ENCODE results near the gene NIT1. TPM values are rescaled to one million over a fixed set of nuclear protein-coding genes. Genes with fewer than 3 reads are reported as not detected.
A peak's percentile ranks its signal among the peaks of the same experiment; 100 is the strongest.

The NIT1 gene
- total and polyA plus RNA-seq, 2 donors from 2014 or later, result 42.3 to 91.5 TPM

DNA sequence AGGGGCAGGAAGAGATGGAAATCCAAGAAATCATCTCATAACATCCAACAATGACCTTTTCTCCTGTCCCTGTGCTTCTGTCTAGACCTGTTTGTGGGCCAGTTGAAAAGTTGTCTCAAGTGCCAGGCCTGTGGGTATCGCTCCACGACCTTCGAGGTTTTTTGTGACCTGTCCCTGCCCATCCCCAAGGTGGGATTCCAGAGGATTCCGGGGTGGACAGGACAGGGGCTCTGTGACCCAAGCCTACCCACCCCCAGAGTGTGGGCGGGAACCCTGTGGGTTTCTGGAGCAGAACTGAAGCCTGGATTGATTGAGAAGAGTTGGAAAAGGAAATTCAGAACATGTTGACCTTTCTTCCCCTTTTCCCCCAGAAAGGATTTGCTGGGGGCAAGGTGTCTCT is 45.9 kb downstream of the NIT1 start:
- Histone ChIP-seq H3K36me3 (ENCODE audit: control insufficient read depth in 2 of 3, insufficient read depth in 3 of 3, low read length in 3 of 3) (peaks cover 4 to 14% (median 4%) of the 10 kb centered on the region in 3 donors), H3K4me1 (ENCODE audit: control insufficient read depth in 2 of 3, insufficient read depth in 2 of 3, low read depth in 1 of 3, low read length in 3 of 3) (peaks cover 0 to 23% (median 9%) of the 10 kb centered on the region in 3 donors), H3K4me3 (ENCODE audit: low read length in 3 of 3) (no peak overlapping the region), H3K9me3 (ENCODE audit: control insufficient read depth in 2 of 3, insufficient read depth in 1 of 3, low read length in 3 of 3) (no peaks in the 10 kb centered on the region), H3K9ac (ENCODE audit: low read length in 3 of 3) (no peak overlapping the region), H3K27me3 (ENCODE audit: control insufficient read depth, insufficient read depth, low read length) (no peaks in the 10 kb centered on the region), H3K27ac (ENCODE audit: low read depth in 2 of 2, low read length in 2 of 2) (no peak overlapping the region)
- intact Hi-C loops (cut with DNase I), result no loop called here
- TF ChIP-seq, protein P1, sequence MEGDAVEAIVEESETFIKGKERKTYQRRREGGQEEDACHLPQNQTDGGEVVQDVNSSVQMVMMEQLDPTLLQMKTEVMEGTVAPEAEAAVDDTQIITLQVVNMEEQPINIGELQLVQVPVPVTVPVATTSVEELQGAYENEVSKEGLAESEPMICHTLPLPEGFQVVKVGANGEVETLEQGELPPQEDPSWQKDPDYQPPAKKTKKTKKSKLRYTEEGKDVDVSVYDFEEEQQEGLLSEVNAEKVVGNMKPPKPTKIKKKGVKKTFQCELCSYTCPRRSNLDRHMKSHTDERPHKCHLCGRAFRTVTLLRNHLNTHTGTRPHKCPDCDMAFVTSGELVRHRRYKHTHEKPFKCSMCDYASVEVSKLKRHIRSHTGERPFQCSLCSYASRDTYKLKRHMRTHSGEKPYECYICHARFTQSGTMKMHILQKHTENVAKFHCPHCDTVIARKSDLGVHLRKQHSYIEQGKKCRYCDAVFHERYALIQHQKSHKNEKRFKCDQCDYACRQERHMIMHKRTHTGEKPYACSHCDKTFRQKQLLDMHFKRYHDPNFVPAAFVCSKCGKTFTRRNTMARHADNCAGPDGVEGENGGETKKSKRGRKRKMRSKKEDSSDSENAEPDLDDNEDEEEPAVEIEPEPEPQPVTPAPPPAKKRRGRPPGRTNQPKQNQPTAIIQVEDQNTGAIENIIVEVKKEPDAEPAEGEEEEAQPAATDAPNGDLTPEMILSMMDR (IDR thresholded peaks at IDR 0.05; ENCODE audit: borderline replicate concordance, extremely low read depth, insufficient read depth), result no peak
- DNase-seq (no peak), FAIRE-seq (no peak)

DNA sequence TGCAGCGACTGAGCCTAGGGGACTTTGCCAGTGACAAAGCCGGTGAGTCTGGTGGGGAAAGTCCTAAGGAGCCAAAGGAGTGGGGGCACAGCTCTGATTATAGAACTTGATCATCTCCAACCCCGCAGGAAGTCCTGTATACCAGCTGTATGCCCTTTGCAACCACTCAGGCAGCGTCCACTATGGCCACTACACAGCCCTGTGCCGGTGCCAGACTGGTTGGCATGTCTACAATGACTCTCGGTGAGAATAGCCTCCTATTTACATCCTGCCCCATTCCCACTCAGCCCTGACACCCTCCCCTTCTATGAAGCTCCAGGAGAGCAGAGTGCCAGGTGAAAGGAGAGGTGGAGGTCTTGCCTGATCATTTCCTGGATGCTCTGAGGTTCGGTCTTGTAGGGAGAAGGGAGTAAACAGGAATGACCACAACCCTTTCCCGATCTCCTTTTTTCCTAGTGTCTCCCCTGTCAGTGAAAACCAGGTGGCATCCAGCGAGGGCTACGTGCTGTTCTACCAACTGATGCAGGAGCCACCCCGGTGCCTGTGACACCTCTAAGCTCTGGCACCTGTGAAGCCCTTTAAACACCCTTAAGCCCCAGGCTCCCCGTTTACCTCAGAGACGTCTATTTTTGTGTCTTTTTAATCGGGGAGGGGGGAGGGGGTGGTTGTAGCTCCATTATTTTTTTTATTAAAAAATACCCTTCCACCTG is 47.2 kb downstream of the NIT1 start:
- Histone ChIP-seq H3K4me1 (ENCODE audit: control insufficient read depth in 2 of 3, insufficient read depth in 2 of 3, low read depth in 1 of 3, low read length in 3 of 3) (peaks cover 0 to 18% (median 5%) of the 10 kb centered on the region in 3 donors), H3K27me3 (ENCODE audit: control insufficient read depth, insufficient read depth, low read length) (no peaks in the 10 kb centered on the region), H3K36me3 (ENCODE audit: control insufficient read depth in 2 of 3, insufficient read depth in 3 of 3, low read length in 3 of 3) (peaks cover 4 to 23% (median 4%) of the 10 kb centered on the region in 3 donors), H3K4me3 (ENCODE audit: low read length in 3 of 3) (peak overlapping the region in 2 of 3 donors; percentile 91 to 94), H3K9ac (ENCODE audit: low read length in 3 of 3) (peak overlapping the region; percentile 77 to 86 (median 85)), H3K9me3 (ENCODE audit: control insufficient read depth in 2 of 3, insufficient read depth in 1 of 3, low read length in 3 of 3) (no peaks in the 10 kb centered on the region), H3K27ac (ENCODE audit: low read depth in 2 of 2, low read length in 2 of 2) (peak overlapping the region in 1 of 2 donors; percentile 92)
- DNase-seq (peak in 2 of 5 donors; percentile 45 to 47), FAIRE-seq (no peak)
- TF ChIP-seq, protein P1 (IDR thresholded peaks at IDR 0.05; ENCODE audit: borderline replicate concordance, extremely low read depth, insufficient read depth), result no peak
- intact Hi-C loops (cut with DNase I), result no loop called here

DNA sequence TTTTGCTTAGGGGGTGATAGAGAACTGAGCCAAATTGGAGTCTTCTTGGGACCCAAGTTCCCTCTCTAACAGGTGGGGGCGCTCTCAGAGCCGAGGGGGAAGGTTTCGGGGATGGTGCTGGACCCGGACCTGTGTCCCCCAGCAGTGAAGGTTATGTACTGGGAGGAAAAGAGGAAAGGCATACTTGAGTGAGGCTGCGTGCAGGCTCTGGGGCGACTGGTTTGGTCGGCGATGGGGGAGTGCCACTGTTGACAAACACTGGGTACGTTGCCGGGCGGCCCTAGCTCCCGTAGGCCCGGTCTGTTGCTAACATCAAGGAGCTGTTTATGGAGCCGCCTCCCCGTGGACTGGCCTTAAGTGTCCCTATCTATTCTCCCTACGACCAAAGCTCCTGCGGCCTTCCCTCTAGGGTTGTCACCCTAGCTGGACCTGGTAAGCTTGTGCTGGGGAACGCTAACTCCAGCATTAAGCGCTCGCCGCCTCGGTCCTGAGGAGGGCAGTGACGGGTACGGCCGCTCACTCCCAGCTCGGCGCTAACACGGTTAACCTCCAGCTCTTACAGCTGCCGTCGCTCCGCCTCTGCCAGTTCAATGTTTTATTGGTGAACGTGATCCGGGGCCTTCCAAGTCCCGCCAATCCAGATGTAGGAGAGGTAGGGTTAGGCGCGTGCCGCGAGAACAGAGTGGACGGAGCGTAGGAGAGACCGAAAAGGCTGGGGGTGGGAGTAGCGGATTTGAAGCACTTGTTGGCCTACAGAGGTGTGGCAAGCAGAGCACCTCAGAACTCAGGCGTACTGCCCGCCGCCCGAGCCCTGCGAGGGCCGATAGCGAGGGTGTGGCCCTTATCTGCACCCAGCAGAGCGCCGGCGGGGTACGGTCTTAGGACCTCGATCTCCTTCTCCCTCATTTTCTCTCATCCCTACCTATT is 48.1 kb downstream of the NIT1 start, which contains the start of gene PPOX:
PPOX (plus strand) TSS at position 685 of the 927 bp plus-strand sequence. CDS start 422 bp downstream, outside the sequence.
- Histone ChIP-seq H3K4me3 (ENCODE audit: low read length in 3 of 3) (peak within 1 kb of the TSS; percentile 88 to 94 (median 91)), H3K27ac (ENCODE audit: low read depth in 2 of 2, low read length in 2 of 2) (peak within 1 kb of the TSS; percentile 69 to 92), H3K9me3 (ENCODE audit: control insufficient read depth in 2 of 3, insufficient read depth in 1 of 3, low read length in 3 of 3) (no peaks in the 10 kb centered on the region), H3K9ac (ENCODE audit: low read length in 3 of 3) (peak within 1 kb of the TSS; percentile 77 to 91 (median 90)), H3K4me1 (ENCODE audit: control insufficient read depth in 2 of 3, insufficient read depth in 2 of 3, low read depth in 1 of 3, low read length in 3 of 3) (peaks cover 0 to 11% (median 0%) of the 10 kb centered on the region in 3 donors), H3K36me3 (ENCODE audit: control insufficient read depth in 2 of 3, insufficient read depth in 3 of 3, low read length in 3 of 3) (peaks cover 6 to 30% (median 9%) of the 10 kb centered on the region in 3 donors), H3K27me3 (ENCODE audit: control insufficient read depth, insufficient read depth, low read length) (no peaks in the 10 kb centered on the region)
- TF ChIP-seq, protein P1 (IDR thresholded peaks at IDR 0.05; ENCODE audit: borderline replicate concordance, extremely low read depth, insufficient read depth), result peak; percentile 14
- intact Hi-C loops (cut with DNase I), result no loop called here
- DNase-seq (peak; percentile 97 to 99 (median 98)), FAIRE-seq (peak; percentile 92)
